Coronary artery (tissue), 2 donors: ENCODE data around the gene CPNE9.

Experiments
- DNase-seq: peaks from one replicate; pipeline ENCODE4 v3.0.0-alpha.2; 2017; ENCODE audit warnings: low spot score
- H3K27ac ChIP-seq, 2 donors: fragments of 200-600 bp; sonication (generic); one replicate each; pipeline ENCODE4 v1.5.1; 2016 to 2019
- H3K4me3 ChIP-seq: fragments of 200-600 bp; sonication (generic); 2 replicates; pipeline ENCODE4 v1.5.1; 2016; ENCODE audit warnings: mild to moderate bottlenecking, moderate library complexity
- CTCF ChIP-seq: fragments of 200-600 bp; sonication (generic); IDR thresholded peaks from one replicate; pipeline ENCODE4 v1.5.1; 2019; ENCODE audit warnings: antibody characterized with exemption

The CPNE9 gene

GRCh38 chr3:9725775-9726515 is 22.3 kb downstream of the CPNE9 start:
- TF ChIP-seq CTCF: no peak
- no peak overlapping the region for H3K4me3 ChIP-seq
- DNase-seq: no peak
- H3K27ac ChIP-seq: no peak overlapping the region

GRCh38 chr3:9727041-9727595 is 23.5 kb downstream of the CPNE9 start:
- no peak for TF ChIP-seq CTCF
- H3K27ac ChIP-seq: no peak overlapping the region
- H3K4me3 ChIP-seq: no peak overlapping the region
- no peak for DNase-seq

GRCh38 chr3:9727743-9728142 is 24.1 kb downstream of the CPNE9 start:
- Histone ChIP-seq H3K27ac (no peak overlapping the region), H3K4me3 (no peak overlapping the region)
- DNase-seq: no peak
- no peak for TF ChIP-seq CTCF

- no peak overlapping the region for H3K4me3 ChIP-seq
- H3K27ac ChIP-seq: no peak overlapping the region
- TF ChIP-seq CTCF: no peak
- DNase-seq: no peak
Measured at GRCh38 chr3:9729419-9729818, 25.8 kb downstream of the CPNE9 start.

- H3K4me3 ChIP-seq: peak overlapping the region; percentile 98
- peak overlapping the region; percentile 95 for H3K27ac ChIP-seq
- DNase-seq: no peak
- TF ChIP-seq CTCF: no peak
Measured at GRCh38 chr3:9730657-9731205, 27.1 kb downstream of the CPNE9 start.

GRCh38 chr3:9731206-9732079 is 27.8 kb downstream of the CPNE9 start, which contains the start of gene BRPF1:
Gene BRPF1 (plus strand): TSS chr3:9731735. CDS start chr3:9734141, 2,406 bp downstream.
- TF ChIP-seq CTCF: no peak
- peak within 1 kb of the TSS; percentile 95 for H3K27ac ChIP-seq

More at GRCh38 chr3:9731206-9732079, 27.8 kb downstream of the CPNE9 start, which contains the start of gene BRPF1:
- DNase-seq: peak; percentile 100
- H3K4me3 ChIP-seq: peak within 1 kb of the TSS; percentile 98
